ENCODE data around the gene TSPAN7.

The TSPAN7 gene

DNA sequence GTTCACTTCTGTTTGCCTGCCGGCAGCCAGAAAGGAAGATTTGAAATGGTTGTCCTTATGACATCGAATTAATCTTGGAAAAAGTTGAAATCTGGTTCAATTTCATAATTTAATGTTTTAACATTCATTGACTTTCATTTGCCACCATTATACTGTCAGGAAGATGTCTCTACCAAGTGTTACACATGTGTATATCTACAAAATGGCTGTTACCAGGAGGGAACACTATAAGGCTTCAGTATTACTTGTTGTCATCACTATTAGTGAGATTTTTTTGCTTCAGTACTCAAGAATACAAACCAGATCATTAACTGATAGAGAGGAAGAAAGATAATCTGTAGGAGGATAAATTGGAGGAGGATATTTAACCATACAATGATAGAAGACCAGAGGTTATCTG is 71.2 kb downstream of the TSPAN7 start:
- Histone ChIP-seq H3K79me2 (ENCODE audit: control insufficient read depth, insufficient read depth, low read length, poor library complexity) (no peaks in the 10 kb centered on the region), H3K27me3 (ENCODE audit: insufficient read depth, low read length) (no peaks in the 10 kb centered on the region), H3K79me1 (ENCODE audit: low read length) (no peaks in the 10 kb centered on the region), H2AFZ (ENCODE audit: insufficient read depth, low read length, poor library complexity) (no peak overlapping the region), H3K4me1 (ENCODE audit: control insufficient read depth in 1 of 2, insufficient read depth in 2 of 2, low read length in 2 of 2) (no peaks in the 10 kb centered on the region), H3K14ac (ENCODE audit: low read length) (no peak overlapping the region), H2AK5ac (ENCODE audit: low read length) (no peak overlapping the region), H3K23ac (ENCODE audit: low read length) (no peak overlapping the region), H2BK5ac (ENCODE audit: low read depth, low read length, poor library complexity) (no peak overlapping the region), H3K9ac (ENCODE audit: low read length) (no peak overlapping the region), H3K4me2 (ENCODE audit: low read length) (no peak overlapping the region), H4K12ac (ENCODE audit: low read depth, low read length) (no peak overlapping the region), H2BK12ac (ENCODE audit: low read length) (no peak overlapping the region), H4K8ac (ENCODE audit: low read depth, low read length) (no peak overlapping the region), H3K9me3 (ENCODE audit: insufficient read depth, low read depth, low read length) (no peaks in the 10 kb centered on the region), H2BK120ac (ENCODE audit: insufficient read depth, low read length, poor library complexity) (no peak overlapping the region), H4K91ac (ENCODE audit: low read depth, low read length) (no peak overlapping the region), H3K36me3 (ENCODE audit: control insufficient read depth in 1 of 2, insufficient read depth in 2 of 2, low read length in 2 of 2) (no peaks in the 10 kb centered on the region), H3K18ac (ENCODE audit: low read length) (no peak overlapping the region), H3K27ac (ENCODE audit: low read depth, low read length) (no peak overlapping the region), H3K4ac (ENCODE audit: low read depth, low read length) (no peak overlapping the region), H3K4me3 (ENCODE audit: low read depth, low read length) (no peak overlapping the region)
- no CpG with 5 or more reads among the region's 2 CpGs for WGBS (ENCODE audit: extremely low coverage, insufficient coverage, insufficient read length)
- no peak for DNase-seq

DNA sequence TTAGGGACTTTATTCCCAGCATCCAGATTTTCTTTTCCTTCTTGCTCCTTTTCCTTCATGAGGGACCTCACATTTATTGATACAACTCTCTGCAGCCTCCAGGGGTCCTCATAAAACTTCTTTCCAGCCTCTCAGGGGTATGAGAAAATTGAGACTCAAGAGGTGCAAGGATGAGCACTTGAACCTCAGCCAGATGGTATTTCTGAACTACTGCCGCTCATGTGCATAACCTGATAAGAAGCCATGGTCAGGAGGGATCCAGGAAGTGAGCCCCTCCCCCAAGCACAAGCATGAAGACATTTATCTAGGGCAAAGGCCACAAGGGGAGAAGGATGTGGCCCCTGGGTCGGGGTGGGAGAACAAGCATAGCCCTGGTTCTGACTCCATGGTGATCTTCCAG is 73.3 kb downstream of the TSPAN7 start:
- Histone ChIP-seq H3K27me3 (ENCODE audit: insufficient read depth, low read length) (no peaks in the 10 kb centered on the region), H3K27ac (ENCODE audit: low read depth, low read length) (no peak overlapping the region), H3K9ac (ENCODE audit: low read length) (no peak overlapping the region), H3K14ac (ENCODE audit: low read length) (no peak overlapping the region), H3K4me2 (ENCODE audit: low read length) (no peak overlapping the region), H3K36me3 (ENCODE audit: control insufficient read depth in 1 of 2, insufficient read depth in 2 of 2, low read length in 2 of 2) (no peaks in the 10 kb centered on the region), H3K4me1 (ENCODE audit: control insufficient read depth in 1 of 2, insufficient read depth in 2 of 2, low read length in 2 of 2) (no peaks in the 10 kb centered on the region), H3K23ac (ENCODE audit: low read length) (no peak overlapping the region), H3K4ac (ENCODE audit: low read depth, low read length) (no peak overlapping the region), H4K12ac (ENCODE audit: low read depth, low read length) (no peak overlapping the region), H3K4me3 (ENCODE audit: low read depth, low read length) (no peak overlapping the region), H2BK12ac (ENCODE audit: low read length) (no peak overlapping the region), H4K8ac (ENCODE audit: low read depth, low read length) (no peak overlapping the region), H3K9me3 (ENCODE audit: insufficient read depth, low read depth, low read length) (no peaks in the 10 kb centered on the region), H2AK5ac (ENCODE audit: low read length) (no peak overlapping the region), H3K79me2 (ENCODE audit: control insufficient read depth, insufficient read depth, low read length, poor library complexity) (no peaks in the 10 kb centered on the region), H2BK120ac (ENCODE audit: insufficient read depth, low read length, poor library complexity) (no peak overlapping the region), H3K18ac (ENCODE audit: low read length) (no peak overlapping the region), H2AFZ (ENCODE audit: insufficient read depth, low read length, poor library complexity) (no peak overlapping the region), H2BK5ac (ENCODE audit: low read depth, low read length, poor library complexity) (no peak overlapping the region), H4K91ac (ENCODE audit: low read depth, low read length) (no peak overlapping the region), H3K79me1 (ENCODE audit: low read length) (no peaks in the 10 kb centered on the region)
- no peak for DNase-seq
- no CpG with 5 or more reads among the region's 2 CpGs for WGBS (ENCODE audit: extremely low coverage, insufficient coverage, insufficient read length)

GRCh38 chrX:38636949-38637819 is 75.8 kb downstream of the TSPAN7 start:
- no peak overlapping the region for H2BK5ac ChIP-seq (ENCODE audit: low read depth, low read length, poor library complexity)
- no peak overlapping the region for H3K4me3 ChIP-seq (ENCODE audit: low read depth, low read length)
- no peak overlapping the region for H2AFZ ChIP-seq (ENCODE audit: insufficient read depth, low read length, poor library complexity)
- H4K8ac ChIP-seq (ENCODE audit: low read depth, low read length), result no peak overlapping the region
- no peak overlapping the region for H3K27ac ChIP-seq (ENCODE audit: low read depth, low read length)
- no peak for DNase-seq
- H3K23ac ChIP-seq (ENCODE audit: low read length), result no peak overlapping the region
- H3K79me2 ChIP-seq (ENCODE audit: control insufficient read depth, insufficient read depth, low read length, poor library complexity), result no peaks in the 10 kb centered on the region
- no peak overlapping the region for H3K4ac ChIP-seq (ENCODE audit: low read depth, low read length)
- H3K14ac ChIP-seq (ENCODE audit: low read length), result no peak overlapping the region
- no peak overlapping the region for H2BK12ac ChIP-seq (ENCODE audit: low read length)
- WGBS (ENCODE audit: extremely low coverage, insufficient coverage, insufficient read length), result no CpG with 5 or more reads among the region's 8 CpGs
- no peak overlapping the region for H2AK5ac ChIP-seq (ENCODE audit: low read length)
- no peak overlapping the region for H3K9ac ChIP-seq (ENCODE audit: low read length)
- H3K4me1 ChIP-seq (ENCODE audit: control insufficient read depth in 1 of 2, insufficient read depth in 2 of 2, low read length in 2 of 2), result no peaks in the 10 kb centered on the region
- H4K91ac ChIP-seq (ENCODE audit: low read depth, low read length), result no peak overlapping the region
- H3K27me3 ChIP-seq (ENCODE audit: insufficient read depth, low read length), result no peaks in the 10 kb centered on the region
- H3K79me1 ChIP-seq (ENCODE audit: low read length), result no peaks in the 10 kb centered on the region
- H3K4me2 ChIP-seq (ENCODE audit: low read length), result no peak overlapping the region
- H4K12ac ChIP-seq (ENCODE audit: low read depth, low read length), result no peak overlapping the region
- H3K36me3 ChIP-seq (ENCODE audit: control insufficient read depth in 1 of 2, insufficient read depth in 2 of 2, low read length in 2 of 2), result no peaks in the 10 kb centered on the region
- no peaks in the 10 kb centered on the region for H3K9me3 ChIP-seq (ENCODE audit: insufficient read depth, low read depth, low read length)
- no peak overlapping the region for H3K18ac ChIP-seq (ENCODE audit: low read length)
- H2BK120ac ChIP-seq (ENCODE audit: insufficient read depth, low read length, poor library complexity), result no peak overlapping the region

- Histone ChIP-seq H3K79me1 (ENCODE audit: low read length) (no peaks in the 10 kb centered on the region), H3K18ac (ENCODE audit: low read length) (no peak overlapping the region), H3K9me3 (ENCODE audit: insufficient read depth, low read depth, low read length) (no peaks in the 10 kb centered on the region), H3K27me3 (ENCODE audit: insufficient read depth, low read length) (no peaks in the 10 kb centered on the region), H3K14ac (ENCODE audit: low read length) (no peak overlapping the region), H3K4me3 (ENCODE audit: low read depth, low read length) (no peak overlapping the region), H2BK5ac (ENCODE audit: low read depth, low read length, poor library complexity) (no peak overlapping the region), H4K8ac (ENCODE audit: low read depth, low read length) (no peak overlapping the region), H2BK120ac (ENCODE audit: insufficient read depth, low read length, poor library complexity) (no peak overlapping the region), H3K4me1 (ENCODE audit: control insufficient read depth in 1 of 2, insufficient read depth in 2 of 2, low read length in 2 of 2) (no peaks in the 10 kb centered on the region), H2BK12ac (ENCODE audit: low read length) (no peak overlapping the region), H3K9ac (ENCODE audit: low read length) (no peak overlapping the region), H3K79me2 (ENCODE audit: control insufficient read depth, insufficient read depth, low read length, poor library complexity) (no peaks in the 10 kb centered on the region), H3K23ac (ENCODE audit: low read length) (no peak overlapping the region), H4K91ac (ENCODE audit: low read depth, low read length) (no peak overlapping the region), H2AK5ac (ENCODE audit: low read length) (no peak overlapping the region), H3K27ac (ENCODE audit: low read depth, low read length) (no peak overlapping the region), H4K12ac (ENCODE audit: low read depth, low read length) (no peak overlapping the region), H3K4ac (ENCODE audit: low read depth, low read length) (no peak overlapping the region), H2AFZ (ENCODE audit: insufficient read depth, low read length, poor library complexity) (no peak overlapping the region), H3K36me3 (ENCODE audit: control insufficient read depth in 1 of 2, insufficient read depth in 2 of 2, low read length in 2 of 2) (no peaks in the 10 kb centered on the region), H3K4me2 (ENCODE audit: low read length) (no peak overlapping the region)
- no CpG with 5 or more reads among the region's 5 CpGs for WGBS (ENCODE audit: extremely low coverage, insufficient coverage, insufficient read length)
- DNase-seq, result no peak
Measured at GRCh38 chrX:38638952-38639529, 77.7 kb downstream of the TSPAN7 start.

Measured in trophoblast cell (in vitro differentiated cells and primary cell).